ENCODE results near the gene MBTPS1. TPM values are rescaled to one million over a fixed set of nuclear protein-coding genes. Genes with fewer than 3 reads are reported as not detected.

MBTPS1 gene
- total and polyA plus RNA-seq, 2 experiments from 2014 or later, result 18.1 to 49.3 TPM

DNA sequence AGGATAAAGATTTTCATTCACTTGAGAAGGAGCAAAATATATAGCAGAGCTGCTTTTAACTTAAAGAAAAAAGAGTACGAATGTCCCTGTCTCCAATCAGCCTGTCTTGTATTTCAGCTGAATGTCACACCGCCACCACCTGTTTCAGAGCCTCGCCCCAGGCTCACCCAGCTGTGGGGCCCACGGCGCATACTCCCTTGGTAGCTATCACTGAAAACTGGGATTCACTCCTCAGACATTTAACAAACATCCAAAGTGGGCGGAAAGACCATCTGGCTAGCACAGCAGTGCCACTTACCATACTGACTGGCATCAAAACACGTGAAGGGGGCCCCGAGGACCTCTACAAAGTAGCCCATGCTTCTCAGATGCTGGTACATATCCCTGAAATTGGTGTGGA lies 48.7 kb downstream of the MBTPS1 start:
- H3K27ac Mint-ChIP-seq, result no peak overlapping the region
- Histone ChIP-seq H3F3A (replicated peaks; ENCODE audit: low read depth) (0 out of 2 replicates have a peak, but pooled peaks cover 6% of the 10 kb centered on the region), H4K20me1 (replicated peaks; ENCODE audit: insufficient read depth) (no peaks in the 10 kb centered on the region), H2AFZ (no peak overlapping the region), H3K27me3 (ENCODE audit: insufficient read depth) (no peaks in the 10 kb centered on the region), H3K4me1 (ENCODE audit: insufficient read depth) (0 out of 2 replicates have a peak, but pooled peaks cover 2% of the 10 kb centered on the region), H3K9me2 (ENCODE audit: insufficient read depth) (no peaks in the 10 kb centered on the region), H3K27ac (ENCODE audit: low read depth) (no peak overlapping the region), H3K36me3 (ENCODE audit: insufficient read depth) (peaks cover 20% of the 10 kb centered on the region; the same call in 1 of the 2 replicates), H3K79me2 (replicated peaks; ENCODE audit: insufficient read depth) (no peaks in the 10 kb centered on the region), H3K4me3 (no peak overlapping the region), H3K4me2 (no peak overlapping the region)
- H3K4me3 Mint-ChIP-seq, result no peak overlapping the region
- ATAC-seq (no peak), DNase-seq (ENCODE audit: low spot score) (no peak)
- no peaks in the 10 kb centered on the region for H3K9me3 Mint-ChIP-seq
- peaks cover 42% of the 10 kb centered on the region for H3K36me3 Mint-ChIP-seq (ENCODE audit: low read depth)
- no peaks in the 10 kb centered on the region for H3K27me3 Mint-ChIP-seq (ENCODE audit: insufficient read depth, low read depth, poor library complexity)
- TF ChIP-seq EZH2phosphoT487 (IDR thresholded peaks at IDR 0.05; ENCODE audit: unreplicated experiment) (no peak), ZNF114 (CRISPR knock-in tag; IDR thresholded peaks at IDR 0.05) (no peak), JUNB (IDR thresholded peaks at IDR 0.05; ENCODE audit: unreplicated experiment) (no peak), NANOG (IDR thresholded peaks at IDR 0.05; ENCODE audit: borderline replicate concordance) (no peak), ZNF331 (CRISPR knock-in tag; IDR thresholded peaks at IDR 0.05; ENCODE audit: low read depth) (no peak), STAT1 (IDR thresholded peaks at IDR 0.05; ENCODE audit: unreplicated experiment) (no peak)
- TF ChIP-seq, protein P1, sequence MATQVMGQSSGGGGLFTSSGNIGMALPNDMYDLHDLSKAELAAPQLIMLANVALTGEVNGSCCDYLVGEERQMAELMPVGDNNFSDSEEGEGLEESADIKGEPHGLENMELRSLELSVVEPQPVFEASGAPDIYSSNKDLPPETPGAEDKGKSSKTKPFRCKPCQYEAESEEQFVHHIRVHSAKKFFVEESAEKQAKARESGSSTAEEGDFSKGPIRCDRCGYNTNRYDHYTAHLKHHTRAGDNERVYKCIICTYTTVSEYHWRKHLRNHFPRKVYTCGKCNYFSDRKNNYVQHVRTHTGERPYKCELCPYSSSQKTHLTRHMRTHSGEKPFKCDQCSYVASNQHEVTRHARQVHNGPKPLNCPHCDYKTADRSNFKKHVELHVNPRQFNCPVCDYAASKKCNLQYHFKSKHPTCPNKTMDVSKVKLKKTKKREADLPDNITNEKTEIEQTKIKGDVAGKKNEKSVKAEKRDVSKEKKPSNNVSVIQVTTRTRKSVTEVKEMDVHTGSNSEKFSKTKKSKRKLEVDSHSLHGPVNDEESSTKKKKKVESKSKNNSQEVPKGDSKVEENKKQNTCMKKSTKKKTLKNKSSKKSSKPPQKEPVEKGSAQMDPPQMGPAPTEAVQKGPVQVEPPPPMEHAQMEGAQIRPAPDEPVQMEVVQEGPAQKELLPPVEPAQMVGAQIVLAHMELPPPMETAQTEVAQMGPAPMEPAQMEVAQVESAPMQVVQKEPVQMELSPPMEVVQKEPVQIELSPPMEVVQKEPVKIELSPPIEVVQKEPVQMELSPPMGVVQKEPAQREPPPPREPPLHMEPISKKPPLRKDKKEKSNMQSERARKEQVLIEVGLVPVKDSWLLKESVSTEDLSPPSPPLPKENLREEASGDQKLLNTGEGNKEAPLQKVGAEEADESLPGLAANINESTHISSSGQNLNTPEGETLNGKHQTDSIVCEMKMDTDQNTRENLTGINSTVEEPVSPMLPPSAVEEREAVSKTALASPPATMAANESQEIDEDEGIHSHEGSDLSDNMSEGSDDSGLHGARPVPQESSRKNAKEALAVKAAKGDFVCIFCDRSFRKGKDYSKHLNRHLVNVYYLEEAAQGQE (IDR thresholded peaks at IDR 0.05; ENCODE audit: unreplicated experiment), result no peak
- TF ChIP-seq, protein P2, sequence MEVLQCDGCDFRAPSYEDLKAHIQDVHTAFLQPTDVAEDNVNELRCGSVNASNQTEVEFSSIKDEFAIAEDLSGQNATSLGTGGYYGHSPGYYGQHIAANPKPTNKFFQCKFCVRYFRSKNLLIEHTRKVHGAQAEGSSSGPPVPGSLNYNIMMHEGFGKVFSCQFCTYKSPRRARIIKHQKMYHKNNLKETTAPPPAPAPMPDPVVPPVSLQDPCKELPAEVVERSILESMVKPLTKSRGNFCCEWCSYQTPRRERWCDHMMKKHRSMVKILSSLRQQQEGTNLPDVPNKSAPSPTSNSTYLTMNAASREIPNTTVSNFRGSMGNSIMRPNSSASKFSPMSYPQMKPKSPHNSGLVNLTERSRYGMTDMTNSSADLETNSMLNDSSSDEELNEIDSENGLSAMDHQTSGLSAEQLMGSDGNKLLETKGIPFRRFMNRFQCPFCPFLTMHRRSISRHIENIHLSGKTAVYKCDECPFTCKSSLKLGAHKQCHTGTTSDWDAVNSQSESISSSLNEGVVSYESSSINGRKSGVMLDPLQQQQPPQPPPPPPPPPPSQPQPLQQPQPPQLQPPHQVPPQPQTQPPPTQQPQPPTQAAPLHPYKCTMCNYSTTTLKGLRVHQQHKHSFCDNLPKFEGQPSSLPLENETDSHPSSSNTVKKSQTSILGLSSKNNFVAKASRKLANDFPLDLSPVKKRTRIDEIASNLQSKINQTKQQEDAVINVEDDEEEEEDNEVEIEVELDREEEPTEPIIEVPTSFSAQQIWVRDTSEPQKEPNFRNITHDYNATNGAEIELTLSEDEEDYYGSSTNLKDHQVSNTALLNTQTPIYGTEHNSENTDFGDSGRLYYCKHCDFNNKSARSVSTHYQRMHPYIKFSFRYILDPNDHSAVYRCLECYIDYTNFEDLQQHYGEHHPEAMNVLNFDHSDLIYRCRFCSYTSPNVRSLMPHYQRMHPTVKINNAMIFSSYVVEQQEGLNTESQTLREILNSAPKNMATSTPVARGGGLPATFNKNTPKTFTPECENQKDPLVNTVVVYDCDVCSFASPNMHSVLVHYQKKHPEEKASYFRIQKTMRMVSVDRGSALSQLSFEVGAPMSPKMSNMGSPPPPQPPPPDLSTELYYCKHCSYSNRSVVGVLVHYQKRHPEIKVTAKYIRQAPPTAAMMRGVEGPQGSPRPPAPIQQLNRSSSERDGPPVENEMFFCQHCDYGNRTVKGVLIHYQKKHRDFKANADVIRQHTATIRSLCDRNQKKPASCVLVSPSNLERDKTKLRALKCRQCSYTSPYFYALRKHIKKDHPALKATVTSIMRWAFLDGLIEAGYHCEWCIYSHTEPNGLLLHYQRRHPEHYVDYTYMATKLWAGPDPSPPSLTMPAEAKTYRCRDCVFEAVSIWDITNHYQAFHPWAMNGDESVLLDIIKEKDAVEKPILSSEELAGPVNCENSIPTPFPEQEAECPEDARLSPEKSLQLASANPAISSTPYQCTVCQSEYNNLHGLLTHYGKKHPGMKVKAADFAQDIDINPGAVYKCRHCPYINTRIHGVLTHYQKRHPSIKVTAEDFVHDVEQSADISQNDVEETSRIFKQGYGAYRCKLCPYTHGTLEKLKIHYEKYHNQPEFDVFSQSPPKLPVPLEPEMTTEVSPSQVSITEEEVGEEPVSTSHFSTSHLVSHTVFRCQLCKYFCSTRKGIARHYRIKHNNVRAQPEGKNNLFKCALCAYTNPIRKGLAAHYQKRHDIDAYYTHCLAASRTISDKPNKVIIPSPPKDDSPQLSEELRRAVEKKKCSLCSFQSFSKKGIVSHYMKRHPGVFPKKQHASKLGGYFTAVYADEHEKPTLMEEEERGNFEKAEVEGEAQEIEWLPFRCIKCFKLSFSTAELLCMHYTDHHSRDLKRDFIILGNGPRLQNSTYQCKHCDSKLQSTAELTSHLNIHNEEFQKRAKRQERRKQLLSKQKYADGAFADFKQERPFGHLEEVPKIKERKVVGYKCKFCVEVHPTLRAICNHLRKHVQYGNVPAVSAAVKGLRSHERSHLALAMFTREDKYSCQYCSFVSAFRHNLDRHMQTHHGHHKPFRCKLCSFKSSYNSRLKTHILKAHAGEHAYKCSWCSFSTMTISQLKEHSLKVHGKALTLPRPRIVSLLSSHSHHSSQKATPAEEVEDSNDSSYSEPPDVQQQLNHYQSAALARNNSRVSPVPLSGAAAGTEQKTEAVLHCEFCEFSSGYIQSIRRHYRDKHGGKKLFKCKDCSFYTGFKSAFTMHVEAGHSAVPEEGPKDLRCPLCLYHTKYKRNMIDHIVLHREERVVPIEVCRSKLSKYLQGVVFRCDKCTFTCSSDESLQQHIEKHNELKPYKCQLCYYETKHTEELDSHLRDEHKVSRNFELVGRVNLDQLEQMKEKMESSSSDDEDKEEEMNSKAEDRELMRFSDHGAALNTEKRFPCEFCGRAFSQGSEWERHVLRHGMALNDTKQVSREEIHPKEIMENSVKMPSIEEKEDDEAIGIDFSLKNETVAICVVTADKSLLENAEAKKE (CRISPR knock-in tag; IDR thresholded peaks at IDR 0.05), result no peak
- TF ChIP-seq, protein P3, sequence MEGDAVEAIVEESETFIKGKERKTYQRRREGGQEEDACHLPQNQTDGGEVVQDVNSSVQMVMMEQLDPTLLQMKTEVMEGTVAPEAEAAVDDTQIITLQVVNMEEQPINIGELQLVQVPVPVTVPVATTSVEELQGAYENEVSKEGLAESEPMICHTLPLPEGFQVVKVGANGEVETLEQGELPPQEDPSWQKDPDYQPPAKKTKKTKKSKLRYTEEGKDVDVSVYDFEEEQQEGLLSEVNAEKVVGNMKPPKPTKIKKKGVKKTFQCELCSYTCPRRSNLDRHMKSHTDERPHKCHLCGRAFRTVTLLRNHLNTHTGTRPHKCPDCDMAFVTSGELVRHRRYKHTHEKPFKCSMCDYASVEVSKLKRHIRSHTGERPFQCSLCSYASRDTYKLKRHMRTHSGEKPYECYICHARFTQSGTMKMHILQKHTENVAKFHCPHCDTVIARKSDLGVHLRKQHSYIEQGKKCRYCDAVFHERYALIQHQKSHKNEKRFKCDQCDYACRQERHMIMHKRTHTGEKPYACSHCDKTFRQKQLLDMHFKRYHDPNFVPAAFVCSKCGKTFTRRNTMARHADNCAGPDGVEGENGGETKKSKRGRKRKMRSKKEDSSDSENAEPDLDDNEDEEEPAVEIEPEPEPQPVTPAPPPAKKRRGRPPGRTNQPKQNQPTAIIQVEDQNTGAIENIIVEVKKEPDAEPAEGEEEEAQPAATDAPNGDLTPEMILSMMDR (conservative IDR thresholded peaks at IDR 0.05; ENCODE audit: low read depth in 2 of 2), result no peak
- peaks cover 2% of the 10 kb centered on the region; the same call in 1 of the 3 replicates for H3K4me1 Mint-ChIP-seq

All from GM23338 (cell line).